Mesenchymal stem cell (in vitro differentiated cells and primary cell): Measurements from ENCODE around the gene UNC13C.

Source experiments
- DNase-seq: peaks from one replicate; pipeline ENCODE4 v3.0.0-alpha.2; 2013
- H2AFZ ChIP-seq: one replicate; pipeline ENCODE4 v1.6.1; 2013; ENCODE audit warnings: low read depth, mild to moderate bottlenecking, control low read depth, inconsistent platforms, low read length, moderate library complexity
- H2AK5ac ChIP-seq: 2 replicates; pipeline ENCODE4 v1.6.1; 2013; ENCODE audit warnings: low read length, moderate library complexity, mild to moderate bottlenecking, inconsistent platforms; ENCODE audit not compliant: severe bottlenecking
- H2BK120ac ChIP-seq: one replicate; pipeline ENCODE4 v1.6.1; 2013; ENCODE audit warnings: low read depth, mild to moderate bottlenecking, inconsistent platforms, low read length, moderate library complexity
- H2BK12ac ChIP-seq, 2 experiments: one replicate each; pipeline ENCODE4 v1.6.1; 2013; ENCODE audit warnings: inconsistent platforms in 2 of 2, low read length in 2 of 2, mild to moderate bottlenecking in 2 of 2, moderate library complexity in 2 of 2, control low read depth in 1 of 2
- H2BK15ac ChIP-seq: one replicate; pipeline ENCODE4 v1.6.1; 2013; ENCODE audit warnings: mild to moderate bottlenecking, low read depth, inconsistent platforms; ENCODE audit not compliant: poor library complexity, severe bottlenecking
- H2BK5ac ChIP-seq: 2 replicates; pipeline ENCODE4 v1.6.1; 2013; ENCODE audit warnings: low read depth, mild to moderate bottlenecking, low read length, control low read depth, inconsistent platforms; ENCODE audit not compliant: poor library complexity, severe bottlenecking
- H3K14ac ChIP-seq, 2 experiments: one replicate each; pipeline ENCODE4 v1.6.1; 2013; ENCODE audit warnings: inconsistent platforms in 2 of 2, low read length in 2 of 2, control low read depth in 1 of 2, mild to moderate bottlenecking in 1 of 2, moderate library complexity in 1 of 2
- H3K18ac ChIP-seq, 2 experiments: one replicate each; pipeline ENCODE4 v1.6.1; 2013; ENCODE audit warnings: inconsistent platforms in 2 of 2, low read length in 2 of 2, control low read depth in 1 of 2, low read depth in 1 of 2, mild to moderate bottlenecking in 1 of 2
- H3K23ac ChIP-seq, 2 experiments: one replicate each; pipeline ENCODE4 v1.6.1; 2013; ENCODE audit warnings: inconsistent platforms in 2 of 2, low read length in 2 of 2, mild to moderate bottlenecking in 2 of 2, moderate library complexity in 2 of 2, control low read depth in 1 of 2
- H3K27ac ChIP-seq: 2 replicates; pipeline ENCODE4 v1.5.1; 2013; ENCODE audit warnings: mild to moderate bottlenecking, moderate library complexity, low read length, control low read depth, inconsistent platforms; ENCODE audit not compliant: poor library complexity, severe bottlenecking
- H3K27me3 ChIP-seq, 2 experiments: 2 replicates each; pipeline versions ENCODE4 v1.6.1 to v1.7.0; 2013; ENCODE audit warnings: low read length in 2 of 2, mild to moderate bottlenecking in 2 of 2, moderate library complexity in 2 of 2, control low read depth in 1 of 2, inconsistent platforms in 1 of 2; ENCODE audit not compliant: control insufficient read depth in 1 of 2, insufficient read depth in 1 of 2
- H3K36me3 ChIP-seq, 2 experiments: 2 replicates each; pipeline versions ENCODE4 v1.6.1 to v1.7.0; 2013; ENCODE audit warnings: low read length in 2 of 2, control low read depth in 1 of 2, inconsistent platforms in 1 of 2, low read depth in 1 of 2, mild to moderate bottlenecking in 1 of 2; ENCODE audit not compliant: insufficient read depth in 2 of 2, control insufficient read depth in 1 of 2
- H3K4ac ChIP-seq, 2 experiments: one replicate each; pipeline ENCODE4 v1.6.1; 2013; ENCODE audit warnings: inconsistent platforms in 2 of 2, low read length in 2 of 2, mild to moderate bottlenecking in 2 of 2, moderate library complexity in 2 of 2, control low read depth in 1 of 2, low read depth in 1 of 2
- H3K4me1 ChIP-seq: 2 replicates; pipeline ENCODE4 v1.6.1; 2013; ENCODE audit warnings: low read depth, low read length, control low read depth; ENCODE audit not compliant: control insufficient read depth, insufficient read depth
- H3K4me2 ChIP-seq: 2 replicates; pipeline ENCODE4 v1.6.1; 2013; ENCODE audit warnings: low read length, mild to moderate bottlenecking, inconsistent platforms; ENCODE audit not compliant: poor library complexity, severe bottlenecking
- H3K4me3 ChIP-seq, 2 experiments: 2 replicates each; pipeline versions ENCODE4 v1.5.1 to v1.7.0; 2013; ENCODE audit warnings: low read length in 2 of 2, mild to moderate bottlenecking in 2 of 2, control low read depth in 1 of 2, low read depth in 1 of 2; ENCODE audit not compliant: insufficient read depth in 1 of 2
- H3K79me1 ChIP-seq: replicated peaks from 2 replicates; pipeline ENCODE4 v1.6.1; 2013; ENCODE audit warnings: mild to moderate bottlenecking, control low read depth, low read length, inconsistent platforms; ENCODE audit not compliant: poor library complexity, severe bottlenecking
- H3K9ac ChIP-seq: 2 replicates; pipeline ENCODE4 v1.7.0; 2013; ENCODE audit warnings: mild to moderate bottlenecking, low read length, moderate library complexity
- H3K9me3 ChIP-seq: 2 replicates; pipeline ENCODE4 v1.7.0; 2013; ENCODE audit warnings: mild to moderate bottlenecking, low read length; ENCODE audit not compliant: control insufficient read depth
- H4K8ac ChIP-seq: one replicate; pipeline ENCODE4 v1.6.1; 2013; ENCODE audit warnings: inconsistent platforms, mild to moderate bottlenecking, low read length, moderate library complexity
- H4K91ac ChIP-seq: one replicate; pipeline ENCODE4 v1.6.1; 2013; ENCODE audit warnings: mild to moderate bottlenecking, low read length, inconsistent platforms
- WGBS: methylation state at CpG from one replicate; pipeline ENCODE4 v1.1.7; 2013; ENCODE audit warnings: mixed read lengths; 5-methylcytosine and 5-hydroxymethylcytosine counted together

Gene UNC13C

DNA sequence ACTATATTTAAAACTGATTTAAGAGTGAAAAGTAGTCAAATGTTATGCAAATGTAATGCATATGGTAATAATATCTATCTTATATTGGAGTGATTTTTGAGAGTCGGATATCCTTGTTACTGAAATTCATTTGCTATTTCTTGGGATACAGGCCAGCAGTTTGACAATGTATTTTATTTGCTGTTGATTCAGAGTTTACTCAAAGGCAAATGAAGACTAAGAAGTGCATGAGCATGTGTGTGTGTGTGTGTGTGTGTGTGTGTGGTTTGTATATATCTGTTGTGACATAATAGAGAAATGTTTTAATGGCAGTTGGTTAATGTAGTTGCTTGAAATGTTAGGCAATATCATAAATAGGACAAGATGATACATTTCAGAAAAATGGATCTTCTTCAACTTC, 39.0 kb downstream of the UNC13C start:
- no peak overlapping the region for H3K4me3 ChIP-seq
- no peak overlapping the region for H3K4me2 ChIP-seq
- H3K14ac ChIP-seq: no peak overlapping the region

DNA sequence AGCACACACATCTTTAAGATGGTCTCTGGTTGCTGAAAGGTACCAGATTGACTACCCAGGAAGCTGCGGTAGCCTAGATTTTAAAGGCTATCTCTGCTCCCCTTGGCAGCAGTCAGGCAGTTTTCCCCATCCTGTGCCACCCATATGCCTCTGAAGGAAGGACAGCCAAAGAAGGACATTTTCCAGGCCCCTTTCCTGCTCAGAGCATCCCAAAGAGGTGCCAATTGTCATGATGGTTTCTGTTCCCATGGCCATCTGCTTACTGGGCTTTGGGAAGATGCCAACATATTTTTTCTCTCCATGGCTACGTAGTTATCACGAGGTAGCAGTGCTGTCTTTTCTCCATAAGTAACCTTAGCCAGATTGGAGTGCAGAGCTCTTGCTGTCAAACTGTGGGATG, 39.7 kb downstream of the UNC13C start:
- Histone ChIP-seq H3K4me1 (no peaks in the 10 kb centered on the region), H3K4ac (no peak overlapping the region), H2AFZ (no peak overlapping the region), H2BK5ac (no peak overlapping the region), H2BK12ac (no peak overlapping the region), H3K14ac (no peak overlapping the region), H3K4me3 (no peak overlapping the region), H3K9me3 (peaks cover 14% of the 10 kb centered on the region), H2AK5ac (no peak overlapping the region), H2BK120ac (no peak overlapping the region), H3K9ac (no peak overlapping the region), H4K8ac (no peak overlapping the region), H3K23ac (no peak overlapping the region), H3K18ac (no peak overlapping the region), H3K36me3 (no peaks in the 10 kb centered on the region), H3K27ac (no peak overlapping the region), H3K27me3 (no peaks in the 10 kb centered on the region), H4K91ac (no peak overlapping the region), H3K4me2 (no peak overlapping the region), H3K79me1 (no peaks in the 10 kb centered on the region), H2BK15ac (no peak overlapping the region)
- 49% methylated on average over 3 of the region's 3 CpGs for WGBS
- no peak for DNase-seq

More for the DNA sequence above, 39.0 kb downstream of the UNC13C start:
- Histone ChIP-seq H2BK5ac (no peak overlapping the region), H3K4ac (no peak overlapping the region), H4K8ac (no peak overlapping the region), H2BK120ac (no peak overlapping the region), H3K27ac (no peak overlapping the region), H3K27me3 (no peaks in the 10 kb centered on the region), H2AFZ (no peak overlapping the region), H4K91ac (no peak overlapping the region), H3K9ac (no peak overlapping the region), H2BK15ac (no peak overlapping the region), H3K36me3 (no peaks in the 10 kb centered on the region), H3K79me1 (no peaks in the 10 kb centered on the region), H3K9me3 (peaks cover 9% of the 10 kb centered on the region), H2AK5ac (no peak overlapping the region), H3K4me1 (no peaks in the 10 kb centered on the region), H3K18ac (no peak overlapping the region), H3K23ac (no peak overlapping the region), H2BK12ac (no peak overlapping the region)
- DNase-seq: no peak
- WGBS: 79% methylated on average over 1 of the region's 1 CpG

DNA sequence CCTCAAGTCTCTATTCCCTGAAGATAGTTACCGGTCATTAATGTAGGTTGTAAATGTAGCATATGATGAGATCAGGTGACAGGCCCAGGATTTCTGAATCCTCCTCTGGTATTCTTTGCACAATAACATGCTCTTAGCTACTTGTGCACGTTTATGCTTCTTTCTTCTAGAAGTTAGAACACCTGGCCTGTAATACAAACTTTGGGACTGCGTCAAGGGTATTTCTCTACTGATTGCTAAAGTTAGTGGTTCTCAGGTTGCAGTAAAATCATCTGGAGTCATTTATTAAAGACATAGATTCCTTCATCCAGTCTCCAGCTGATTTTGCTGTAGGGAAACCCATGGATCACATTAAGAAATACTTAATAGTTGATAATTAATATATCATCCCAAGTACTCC, 48.0 kb downstream of the UNC13C start:
- no peak overlapping the region for H2BK15ac ChIP-seq
- H2AFZ ChIP-seq: no peak overlapping the region
- no peak overlapping the region for H4K91ac ChIP-seq
- no peak overlapping the region for H4K8ac ChIP-seq
- no peak overlapping the region for H3K4me2 ChIP-seq
- H3K4ac ChIP-seq: no peak overlapping the region
- no peak overlapping the region for H2BK12ac ChIP-seq
- no peaks in the 10 kb centered on the region for H3K36me3 ChIP-seq
- DNase-seq: no peak
- H2BK120ac ChIP-seq: no peak overlapping the region
- H3K9ac ChIP-seq: no peak overlapping the region
- no peak overlapping the region for H3K14ac ChIP-seq
- no peak overlapping the region for H3K18ac ChIP-seq
- no peaks in the 10 kb centered on the region for H3K27me3 ChIP-seq
- H3K9me3 ChIP-seq: peaks cover 17% of the 10 kb centered on the region
- H3K79me1 ChIP-seq: no peaks in the 10 kb centered on the region
- no peak overlapping the region for H3K4me3 ChIP-seq
- H2AK5ac ChIP-seq: no peak overlapping the region
- WGBS: 100% methylated on average over 1 of the region's 3 CpGs
- no peak overlapping the region for H3K23ac ChIP-seq
- no peak overlapping the region for H2BK5ac ChIP-seq
- no peaks in the 10 kb centered on the region for H3K4me1 ChIP-seq
- no peak overlapping the region for H3K27ac ChIP-seq

DNA sequence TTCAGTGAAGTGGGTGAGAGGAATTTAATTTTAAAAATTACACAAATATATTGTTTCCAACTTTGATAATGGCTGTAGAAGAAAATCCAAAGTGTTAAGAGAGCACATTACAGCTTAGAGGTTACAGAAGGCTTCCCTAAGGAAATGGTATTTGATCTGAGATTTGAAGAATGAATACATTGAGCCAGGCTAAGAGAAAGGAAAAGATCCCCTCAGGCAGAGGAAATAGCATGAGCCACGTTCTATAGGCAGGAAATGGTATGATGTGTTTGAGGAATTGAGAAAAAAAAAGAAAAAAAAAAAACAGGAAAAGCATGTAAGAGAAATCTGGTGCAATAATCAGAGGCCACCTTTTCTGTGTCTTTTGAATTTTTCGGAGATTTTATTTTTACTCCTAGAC, 48.6 kb downstream of the UNC13C start:
- no peaks in the 10 kb centered on the region for H3K27me3 ChIP-seq
- H3K14ac ChIP-seq: no peak overlapping the region
- no peak overlapping the region for H3K18ac ChIP-seq
- no peak overlapping the region for H2BK120ac ChIP-seq
- H2BK12ac ChIP-seq: no peak overlapping the region
- H3K4me2 ChIP-seq: no peak overlapping the region
- no peak overlapping the region for H3K4me3 ChIP-seq
- DNase-seq: no peak
- WGBS: 47% methylated on average over 2 of the region's 2 CpGs
- no peak overlapping the region for H2BK5ac ChIP-seq
- H4K91ac ChIP-seq: no peak overlapping the region
- no peak overlapping the region for H3K27ac ChIP-seq
- H3K79me1 ChIP-seq: no peaks in the 10 kb centered on the region
- H3K4me1 ChIP-seq: no peaks in the 10 kb centered on the region
- no peak overlapping the region for H4K8ac ChIP-seq
- no peak overlapping the region for H2AFZ ChIP-seq
- peaks cover 11% of the 10 kb centered on the region for H3K9me3 ChIP-seq
- no peak overlapping the region for H3K4ac ChIP-seq
- no peak overlapping the region for H3K9ac ChIP-seq
- H3K23ac ChIP-seq: no peak overlapping the region
- H2AK5ac ChIP-seq: no peak overlapping the region
- no peak overlapping the region for H2BK15ac ChIP-seq
- no peaks in the 10 kb centered on the region for H3K36me3 ChIP-seq
